Neural cell (in vitro differentiated cells): ENCODE measurements around the gene CYB561A3. TPM values are rescaled to one million over a fixed set of nuclear protein-coding genes. Genes with fewer than 3 reads are reported as not detected.

Experiments used
- H2AFZ ChIP-seq: fragments of 200-600, 300-800 bp; sonication (generic), shearing (Covaris generic); 2 replicates; pipeline ENCODE4 v1.6.0; 2014; ENCODE audit warnings: low read depth, mild to moderate bottlenecking, antibody characterized with exemption, low read length, moderate library complexity
- H3F3A ChIP-seq: fragments of 200-600 bp; shearing (Covaris generic); 2 replicates; pipeline ENCODE4 v1.6.1; 2016; ENCODE audit warnings: mild to moderate bottlenecking, moderate library complexity, mixed read lengths, antibody characterized with exemption, low read length; ENCODE audit not compliant: insufficient read depth, poor library complexity, severe bottlenecking
- H3K27ac ChIP-seq: fragments of 200-600, 300-800 bp; sonication (generic), shearing (Covaris generic); 2 replicates; pipeline ENCODE4 v1.5.1; 2014; ENCODE audit warnings: mild to moderate bottlenecking, low read length, moderate library complexity
- H3K27me3 ChIP-seq: fragments of 300-800, 200-600 bp; sonication (generic), shearing (Covaris generic); 2 replicates; pipeline ENCODE4 v1.6.0; 2014; ENCODE audit warnings: mild to moderate bottlenecking, low read depth, low read length, moderate library complexity; ENCODE audit not compliant: insufficient read depth
- H3K36me3 ChIP-seq: fragments of 300-800, 200-600 bp; sonication (generic), shearing (Covaris generic); 2 replicates; pipeline ENCODE4 v1.5.1; 2014; ENCODE audit warnings: mild to moderate bottlenecking, antibody characterized with exemption, low read length, moderate library complexity; ENCODE audit not compliant: insufficient read depth
- H3K4me2 ChIP-seq: fragments of 300-800, 200-600 bp; sonication (generic), shearing (Covaris generic); 2 replicates; pipeline ENCODE4 v1.6.0; 2014; ENCODE audit warnings: mild to moderate bottlenecking, low read length
- H3K4me3 ChIP-seq: fragments of 300-800, 200-600 bp; sonication (generic), shearing (Covaris generic); 2 replicates; pipeline ENCODE4 v1.5.1; 2014; ENCODE audit warnings: mild to moderate bottlenecking, low read length, moderate library complexity
- H3K79me2 ChIP-seq: fragments of 200-600 bp; shearing (Covaris generic); replicated peaks from 2 replicates; pipeline ENCODE4 v1.6.0; 2014; ENCODE audit warnings: mild to moderate bottlenecking, low read length, moderate library complexity; ENCODE audit not compliant: insufficient read depth
- H3K9ac ChIP-seq: fragments of 300-800, 200-600 bp; sonication (generic), shearing (Covaris generic); 2 replicates; pipeline ENCODE4 v1.6.1; 2016; ENCODE audit warnings: mild to moderate bottlenecking, low read length, mixed read lengths
- H3K9me2 ChIP-seq: fragments of 200-600 bp; shearing (Covaris generic); 2 replicates; pipeline ENCODE4 v1.6.1; 2016; ENCODE audit warnings: mild to moderate bottlenecking, low read length, mixed read lengths; ENCODE audit not compliant: insufficient read depth
- H3K9me3 ChIP-seq: fragments of 200-600, 300-800 bp; sonication (generic), shearing (Covaris generic); 2 replicates; pipeline ENCODE4 v1.6.1; 2016; ENCODE audit warnings: mild to moderate bottlenecking, mixed run types, low read length, moderate library complexity, mixed read lengths
- H4K20me1 ChIP-seq: fragments of 200-600 bp; shearing (Covaris generic); 2 replicates; pipeline ENCODE4 v1.6.1; 2016; ENCODE audit warnings: mild to moderate bottlenecking, mixed run types; ENCODE audit not compliant: insufficient read depth
- CTCF ChIP-seq: fragments of 450-650 bp; IDR thresholded peaks from 2 replicates; pipeline ENCODE4 v1.5.1; 2014; ENCODE audit warnings: antibody characterized with exemption, mild to moderate bottlenecking, moderate library complexity; ENCODE audit not compliant: poor library complexity, severe bottlenecking
- EP300 ChIP-seq: fragments of 450-650 bp; conservative IDR thresholded peaks from 2 replicates; pipeline ENCODE4 v1.6.1; 2014; ENCODE audit warnings: antibody characterized with exemption, mild to moderate bottlenecking, moderate library complexity; ENCODE audit not compliant: poor library complexity, severe bottlenecking
- EZH2 ChIP-seq: fragments of 200-600, 300-800 bp; shearing (Covaris generic), sonication (generic); IDR thresholded peaks from 2 replicates; pipeline ENCODE4 v1.6.1; 2014; ENCODE audit warnings: antibody characterized with exemption, low read length, borderline replicate concordance, mild to moderate bottlenecking; ENCODE audit not compliant: insufficient read depth, poor library complexity, severe bottlenecking
- MXI1 ChIP-seq: fragments of 450-650 bp; conservative IDR thresholded peaks from 2 replicates; pipeline ENCODE4 v1.6.1; 2014; ENCODE audit warnings: antibody characterized with exemption, mild to moderate bottlenecking; ENCODE audit not compliant: poor library complexity, severe bottlenecking
- POLR2AphosphoS5 ChIP-seq: IDR thresholded peaks from 2 replicates; pipeline ENCODE4 v1.6.1; 2012
- RAD21 ChIP-seq: fragments of 450-650 bp; conservative IDR thresholded peaks from 2 replicates; pipeline ENCODE4 v1.6.1; 2014; ENCODE audit warnings: antibody characterized with exemption, mild to moderate bottlenecking, moderate library complexity
- SMC3 ChIP-seq: fragments of 450-650 bp; conservative IDR thresholded peaks from 2 replicates; pipeline ENCODE4 v1.6.1; 2014; ENCODE audit warnings: antibody characterized with exemption, mild to moderate bottlenecking, moderate library complexity; ENCODE audit not compliant: poor library complexity
- TAF1 ChIP-seq: IDR thresholded peaks from 2 replicates; pipeline ENCODE4 v1.6.1; 2012; ENCODE audit warnings: low read depth
- polyA plus RNA-seq: library from polyadenylated mRNA; depleted of rRNA; stranded (reverse); fragments of >200 nt; gene quantifications from 2 replicates; pipeline ENCODE4 v1.2.3, GENCODE V29; 2014
- TF ChIP-seq, protein P1 (sequence below): IDR thresholded peaks from 2 replicates; pipeline ENCODE4 v1.6.1; 2012; ENCODE audit warnings: borderline replicate concordance

Gene CYB561A3
- polyA plus RNA-seq, 1 donor from 2014 or later = 36.3 TPM

- Histone ChIP-seq H2AFZ (no peak overlapping the region), H3K27ac (no peak overlapping the region), H3K9ac (no peak overlapping the region), H3K9me3 (no peaks in the 10 kb centered on the region), H3K4me3 (no peak overlapping the region), H3F3A (no peaks in the 10 kb centered on the region), H3K79me2 (no peaks in the 10 kb centered on the region), H3K4me2 (no peak overlapping the region), H3K36me3 (peaks cover 8% of the 10 kb centered on the region), H3K9me2 (no peaks in the 10 kb centered on the region), H3K27me3 (no peaks in the 10 kb centered on the region), H4K20me1 (no peaks in the 10 kb centered on the region)
- TF ChIP-seq TAF1 (no peak), MXI1 (no peak), POLR2AphosphoS5 (no peak), EZH2 (no peak), RAD21 (no peak), SMC3 (no peak), EP300 (no peak), CTCF (no peak)
- TF ChIP-seq, protein P1, sequence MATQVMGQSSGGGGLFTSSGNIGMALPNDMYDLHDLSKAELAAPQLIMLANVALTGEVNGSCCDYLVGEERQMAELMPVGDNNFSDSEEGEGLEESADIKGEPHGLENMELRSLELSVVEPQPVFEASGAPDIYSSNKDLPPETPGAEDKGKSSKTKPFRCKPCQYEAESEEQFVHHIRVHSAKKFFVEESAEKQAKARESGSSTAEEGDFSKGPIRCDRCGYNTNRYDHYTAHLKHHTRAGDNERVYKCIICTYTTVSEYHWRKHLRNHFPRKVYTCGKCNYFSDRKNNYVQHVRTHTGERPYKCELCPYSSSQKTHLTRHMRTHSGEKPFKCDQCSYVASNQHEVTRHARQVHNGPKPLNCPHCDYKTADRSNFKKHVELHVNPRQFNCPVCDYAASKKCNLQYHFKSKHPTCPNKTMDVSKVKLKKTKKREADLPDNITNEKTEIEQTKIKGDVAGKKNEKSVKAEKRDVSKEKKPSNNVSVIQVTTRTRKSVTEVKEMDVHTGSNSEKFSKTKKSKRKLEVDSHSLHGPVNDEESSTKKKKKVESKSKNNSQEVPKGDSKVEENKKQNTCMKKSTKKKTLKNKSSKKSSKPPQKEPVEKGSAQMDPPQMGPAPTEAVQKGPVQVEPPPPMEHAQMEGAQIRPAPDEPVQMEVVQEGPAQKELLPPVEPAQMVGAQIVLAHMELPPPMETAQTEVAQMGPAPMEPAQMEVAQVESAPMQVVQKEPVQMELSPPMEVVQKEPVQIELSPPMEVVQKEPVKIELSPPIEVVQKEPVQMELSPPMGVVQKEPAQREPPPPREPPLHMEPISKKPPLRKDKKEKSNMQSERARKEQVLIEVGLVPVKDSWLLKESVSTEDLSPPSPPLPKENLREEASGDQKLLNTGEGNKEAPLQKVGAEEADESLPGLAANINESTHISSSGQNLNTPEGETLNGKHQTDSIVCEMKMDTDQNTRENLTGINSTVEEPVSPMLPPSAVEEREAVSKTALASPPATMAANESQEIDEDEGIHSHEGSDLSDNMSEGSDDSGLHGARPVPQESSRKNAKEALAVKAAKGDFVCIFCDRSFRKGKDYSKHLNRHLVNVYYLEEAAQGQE = no peak
These were observed 39.5 kb upstream of the CYB561A3 start for GRCh38 chr11:61401173-61401572.

GRCh38 chr11:61392981-61393595 lies 31.4 kb upstream of the CYB561A3 start:
- peak overlapping the region; percentile 71 for H3K4me3 ChIP-seq
- TF ChIP-seq RAD21 (peak; percentile 32), CTCF (peak; percentile 42), SMC3 (no peak)
- TF ChIP-seq, protein P1 = peak; percentile 3
- no peaks in the 10 kb centered on the region for H3K79me2 ChIP-seq
- no peaks in the 10 kb centered on the region for H3K9me3 ChIP-seq
- no peaks in the 10 kb centered on the region for H3K36me3 ChIP-seq
- H3K4me2 ChIP-seq = peak overlapping the region; percentile 17
- no peaks in the 10 kb centered on the region for H3K9me2 ChIP-seq
- H3K27me3 ChIP-seq = no peaks in the 10 kb centered on the region
- peak overlapping the region; percentile 69 for H3K9ac ChIP-seq
- H2AFZ ChIP-seq = peak overlapping the region; percentile 40
- no peaks in the 10 kb centered on the region for H4K20me1 ChIP-seq
- H3F3A ChIP-seq = no peaks in the 10 kb centered on the region
- H3K27ac ChIP-seq = peak overlapping the region; percentile 42
